Panc1 (cell line): ENCODE measurements around the gene BUD31. TPM values are rescaled to one million over a fixed set of nuclear protein-coding genes. Genes with fewer than 3 reads are reported as not detected.

Source experiments
- ATAC-seq: fragments of 200-7000 bp; cut with Tn5 transposase; 2 replicates; pipeline ENCODE4 v1.9.1; 2020; ENCODE audit warnings: mild to moderate bottlenecking, moderate library complexity
- BruUV-seq: library from RNA; stranded (reverse); fragments of 400-500 nt; replicated peaks from 2 replicates; lab custom pipeline; 2021; lab: Mats Ljungman, UMichigan
- CTCF ChIA-PET: fragments of 300-600 bp; sonication (Branson Sonifier 250); formaldehyde crosslinking; loops from one replicate; lab custom pipeline; 2022; ENCODE audit warnings: antibody characterized with exemption; lab: Charles Lee
- POLR2A ChIA-PET: fragments of 300-600 bp; sonication (Branson Sonifier 250); formaldehyde crosslinking; loops from one replicate; lab custom pipeline; 2022; ENCODE audit warnings: antibody characterized with exemption; lab: Charles Lee
- DNase-seq: peaks from one replicate; pipeline ENCODE4 v3.0.0-alpha.2; 2010; ENCODE audit warnings: low read depth, low spot score
- H3K27ac ChIP-seq: 2 replicates; pipeline ENCODE4 v1.5.1; 2011; ENCODE audit warnings: mild to moderate bottlenecking, low read length, inconsistent platforms
- H3K27me3 ChIP-seq: fragments of 200-500 bp; sonication (Bioruptor generic); 2 replicates; pipeline ENCODE4 v1.6.0; 2014; ENCODE audit warnings: low read length, inconsistent platforms; ENCODE audit not compliant: control insufficient read depth, insufficient read depth
- H3K36me3 ChIP-seq: fragments of 200-500 bp; sonication (Bioruptor generic); 2 replicates; pipeline ENCODE4 v1.5.1; 2014; ENCODE audit warnings: inconsistent platforms, mild to moderate bottlenecking, low read length, moderate library complexity; ENCODE audit not compliant: control insufficient read depth, insufficient read depth
- H3K4me1 ChIP-seq: 2 replicates; pipeline ENCODE4 v1.5.1; 2011; ENCODE audit warnings: inconsistent platforms, mild to moderate bottlenecking, low read length, moderate library complexity; ENCODE audit not compliant: control insufficient read depth, insufficient read depth
- H3K4me3 ChIP-seq, 2 experiments: 2 replicates each; pipeline ENCODE4 v1.5.1; 2011 to 2012; ENCODE audit warnings: low read depth in 2 of 2, low read length in 2 of 2, mild to moderate bottlenecking in 2 of 2, inconsistent platforms in 1 of 2, moderate library complexity in 1 of 2
- H3K9me3 ChIP-seq: fragments of 200-500 bp; sonication (Bioruptor generic); 2 replicates; pipeline ENCODE4 v1.5.1; 2014; ENCODE audit warnings: low read depth, mild to moderate bottlenecking, inconsistent platforms, low read length, moderate library complexity; ENCODE audit not compliant: control insufficient read depth, insufficient read depth
- CTCF ChIP-seq: fragments of 450-650 bp; IDR thresholded peaks from 2 replicates; pipeline ENCODE4 v1.5.1; 2017; ENCODE audit warnings: mild to moderate bottlenecking
- POLR2AphosphoS5 ChIP-seq: IDR thresholded peaks from 2 replicates; pipeline ENCODE4 v1.6.1; 2012; ENCODE audit warnings: mild to moderate bottlenecking, low read depth, low read length, moderate library complexity
- REST ChIP-seq, 2 experiments: IDR thresholded peaks; 2 replicates each; pipeline ENCODE4 v1.6.1; 2011 to 2012; ENCODE audit warnings: low read depth in 2 of 2, control low read depth in 1 of 2, low read length in 1 of 2, mild to moderate bottlenecking in 1 of 2, moderate library complexity in 1 of 2; ENCODE audit not compliant: insufficient read depth in 1 of 2
- SIN3A ChIP-seq: IDR thresholded peaks from 2 replicates; pipeline ENCODE4 v1.6.1; 2012; ENCODE audit warnings: low read depth, mild to moderate bottlenecking, low read length, moderate library complexity, borderline replicate concordance; ENCODE audit not compliant: insufficient read depth
- TCF7L2 ChIP-seq: IDR thresholded peaks from 2 replicates; pipeline ENCODE4 v1.6.1; 2011; ENCODE audit warnings: mild to moderate bottlenecking, low read depth, low read length, inconsistent platforms
- in situ Hi-C: cut with HindIII; loops from 2 replicates; pipeline ENCODE4 v1.10.0; 2016; ENCODE audit warnings: low sequenced_read_pairs, low pct_unique_long_range_greater_than_20kb
- intact Hi-C: fragments of 100-400 bp; cut with micrococcal nuclease; formaldehyde crosslinking; loops from one replicate; pipeline ENCODE4 v1.10.0; 2022; ENCODE audit not compliant: unreplicated experiment
- total RNA-seq: library from RNA; stranded (reverse); gene quantifications from one replicate; pipeline ENCODE4 v1.2.1, GENCODE V29; 2021; ENCODE audit not compliant: unreplicated experiment

Gene BUD31
- total RNA-seq, 1 experiment from 2014 or later = 179 TPM

GRCh38 chr7:99440195-99440594 lies 31.4 kb downstream of the BUD31 start:
- H3K36me3 ChIP-seq = peaks cover 9% of the 10 kb centered on the region; the same call in 1 of the 2 replicates
- intact Hi-C loops (no loop called here), in situ Hi-C loops (no loop called here)
- H3K4me1 ChIP-seq = peaks cover 15% of the 10 kb centered on the region
- H3K9me3 ChIP-seq = no peaks in the 10 kb centered on the region
- DNase-seq (no peak), ATAC-seq (no peak)
- H3K4me3 ChIP-seq = peak overlapping the region; percentile 93 to 95
- ChIA-PET CTCF (no interaction called here), POLR2A (interaction anchor here (0.6 kb wide), 1 partner anchor 26 kb away, joined by 13 read pairs; no protein-coding TSS in a partner anchor)
- H3K27me3 ChIP-seq = no peaks in the 10 kb centered on the region
- no TSS peak for BruUV-seq
- H3K27ac ChIP-seq = peak overlapping the region; percentile 94
- TF ChIP-seq POLR2AphosphoS5 (no peak), REST (IDR thresholded peaks at IDR 0.05; ENCODE audit: insufficient read depth in 1 of 2, low read depth in 2 of 2, low read length in 1 of 2) (no peak), SIN3A (no peak), TCF7L2 (no peak), CTCF (no peak)

DNA sequence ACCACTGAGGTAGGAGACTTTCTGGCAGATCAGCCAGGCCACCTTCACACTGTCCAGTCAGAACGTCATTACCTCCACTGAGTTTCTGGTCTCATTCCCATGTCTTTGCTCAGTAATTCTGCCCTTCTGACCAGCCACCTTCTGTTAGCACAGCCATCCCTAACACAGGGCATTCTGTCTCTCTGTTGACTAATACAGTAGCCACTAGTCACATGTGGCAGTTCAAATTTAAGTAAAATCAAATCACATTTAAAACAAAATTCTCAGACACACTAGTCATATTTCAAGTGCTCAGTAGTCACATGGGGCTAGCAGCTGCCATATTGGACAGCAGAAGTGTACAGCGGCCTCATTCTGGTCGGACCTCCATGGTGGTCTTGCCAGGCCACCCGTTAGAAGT lies 37.3 kb downstream of the BUD31 start:
- Histone ChIP-seq H3K27ac (no peak overlapping the region), H3K36me3 (peaks cover 16% of the 10 kb centered on the region; the same call in 1 of the 2 replicates), H3K9me3 (no peaks in the 10 kb centered on the region), H3K27me3 (no peaks in the 10 kb centered on the region), H3K4me1 (no peaks in the 10 kb centered on the region), H3K4me3 (no peak overlapping the region)
- in situ Hi-C loops = no loop called here
- ATAC-seq = no peak
- POLR2A ChIA-PET = interaction anchor here (0.6 kb wide), 1 partner anchor 11 kb away, joined by 3 read pairs; no protein-coding TSS in a partner anchor
- intact Hi-C loops = no loop called here
- CTCF ChIA-PET = no interaction called here
- TF ChIP-seq CTCF (no peak), REST (IDR thresholded peaks at IDR 0.05; ENCODE audit: insufficient read depth in 1 of 2, low read depth in 2 of 2, low read length in 1 of 2) (no peak), SIN3A (no peak), POLR2AphosphoS5 (no peak), TCF7L2 (no peak)
- no peak for DNase-seq
- no TSS peak for BruUV-seq
